Measurements from ENCODE around the gene GC.

GC gene

DNA sequence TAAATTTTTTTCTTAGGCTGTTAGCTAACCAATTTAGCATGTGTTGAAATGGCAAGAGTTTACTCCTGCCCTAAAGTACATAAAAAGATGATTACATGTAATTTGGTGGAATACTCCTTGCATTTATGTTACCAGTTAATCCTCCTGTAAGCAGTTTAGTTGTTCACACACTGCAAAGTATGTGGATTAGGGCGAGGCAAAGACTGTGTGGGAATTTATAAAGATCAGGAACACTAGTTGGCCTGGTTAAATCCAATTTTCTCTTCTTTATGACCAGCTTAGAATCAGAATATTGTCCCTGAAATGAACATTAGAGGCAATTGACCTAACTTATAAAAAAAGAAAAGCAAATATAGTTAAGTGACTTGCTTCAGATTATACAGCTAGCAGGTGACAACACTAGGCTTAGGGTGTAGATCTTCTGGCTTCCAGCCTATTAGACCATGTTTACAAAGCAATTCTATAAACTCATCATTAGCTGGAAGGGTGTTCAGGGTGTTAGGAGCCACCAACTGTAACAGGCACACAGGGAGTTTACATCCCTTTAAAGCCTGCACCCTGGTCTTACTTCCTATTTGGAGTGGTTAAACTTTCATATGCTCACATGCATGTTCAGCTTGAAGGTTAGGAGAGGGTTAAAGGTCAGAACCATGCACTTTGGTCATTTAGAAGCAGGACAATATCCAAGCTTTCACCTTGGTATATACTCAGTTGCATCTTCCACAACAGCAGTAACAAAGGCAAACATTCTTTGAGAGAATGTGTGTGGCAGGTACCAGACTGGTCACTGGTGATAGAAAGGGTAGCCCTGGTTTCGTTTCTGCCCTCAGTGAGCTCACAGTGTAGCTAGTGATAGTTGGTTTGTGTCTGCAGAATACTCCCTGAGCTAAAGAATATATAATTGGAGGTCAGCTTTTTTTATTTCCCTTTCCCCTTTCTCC is 72.6 kb downstream of the GC start:
- no peak for TF ChIP-seq CTCF (IDR thresholded peaks at IDR 0.05; ENCODE audit: control extremely low read depth, extremely low read depth, low read depth, missing control alignments)
- CTCF ChIA-PET, result interaction anchor here (1.0 to 2.9 kb wide), 8 partner anchors 10 to 1110 kb away, joined by 3 to 27 read pairs (median 6); no protein-coding TSS in a partner anchor
- POLR2A ChIA-PET, result no interaction called here

GRCh38 chr4:71709961-71710360 is 73.9 kb downstream of the GC start:
- POLR2A ChIA-PET, result no interaction called here
- no peak for DNase-seq (ENCODE audit: extremely low spot score)
- CTCF ChIA-PET, result interaction anchor here (1.0 to 2.9 kb wide), 4 partner anchors 9 to 527 kb away, joined by 3 to 15 read pairs (median 6); no protein-coding TSS in a partner anchor
- no peak for TF ChIP-seq CTCF (IDR thresholded peaks at IDR 0.05; ENCODE audit: control extremely low read depth, extremely low read depth, low read depth, missing control alignments)

More for the DNA sequence above, 72.6 kb downstream of the GC start:
- no peak for DNase-seq (ENCODE audit: extremely low spot score)

DNA sequence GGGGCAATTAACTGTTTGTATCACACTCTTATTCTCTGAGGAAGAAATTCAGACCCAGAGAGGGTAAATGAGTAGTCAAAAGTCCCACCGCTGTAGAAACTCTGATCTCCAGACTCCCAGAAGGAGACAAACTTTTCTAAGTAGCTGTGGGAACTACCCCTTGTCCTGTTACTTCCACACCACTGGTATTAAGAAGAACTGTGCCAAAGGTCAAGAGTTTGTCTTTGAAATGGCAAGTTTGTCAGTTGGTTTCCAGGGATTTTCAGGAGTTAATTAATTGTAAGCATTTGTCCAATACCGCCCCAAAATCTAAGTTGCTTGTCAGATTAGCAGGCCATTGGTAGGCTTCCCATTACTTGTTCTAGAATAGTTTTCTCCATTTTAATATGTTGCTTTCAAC is 85.7 kb downstream of the GC start:
- DNase-seq (ENCODE audit: extremely low spot score), result no peak
- TF ChIP-seq CTCF (IDR thresholded peaks at IDR 0.05; ENCODE audit: control extremely low read depth, extremely low read depth, low read depth, missing control alignments), result no peak
- ChIA-PET POLR2A (no interaction called here), CTCF (interaction anchor here (1.1 to 1.2 kb wide), 2 partner anchors 13 to 428 kb away, joined by 3 read pairs; no protein-coding TSS in a partner anchor)

DNA sequence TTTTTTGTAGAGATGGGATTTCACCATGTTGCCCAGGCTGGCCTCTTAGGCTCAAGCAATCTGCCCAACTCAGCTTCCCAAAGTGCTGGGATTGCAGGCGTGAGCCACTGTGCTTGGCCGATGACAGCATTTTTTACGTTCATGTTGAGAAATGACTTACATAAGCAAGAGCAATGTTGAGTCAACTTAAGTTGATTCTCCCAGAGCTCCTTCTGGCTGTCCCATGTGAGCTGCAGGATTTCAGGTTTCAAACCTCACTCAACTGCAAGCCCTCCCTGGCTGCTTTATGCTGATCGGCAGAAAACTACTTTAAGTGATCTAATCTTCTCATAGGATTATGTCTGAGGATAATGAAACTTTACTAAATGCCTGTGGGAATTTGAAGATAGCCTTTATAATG is 86.8 kb downstream of the GC start:
- no peak for TF ChIP-seq CTCF (IDR thresholded peaks at IDR 0.05; ENCODE audit: control extremely low read depth, extremely low read depth, low read depth, missing control alignments)
- CTCF ChIA-PET, result interaction anchor here (1.2 kb wide), 1 partner anchor 14 kb away, joined by 3 read pairs; no protein-coding TSS in a partner anchor
- no peak for DNase-seq (ENCODE audit: extremely low spot score)
- POLR2A ChIA-PET, result no interaction called here

DNA sequence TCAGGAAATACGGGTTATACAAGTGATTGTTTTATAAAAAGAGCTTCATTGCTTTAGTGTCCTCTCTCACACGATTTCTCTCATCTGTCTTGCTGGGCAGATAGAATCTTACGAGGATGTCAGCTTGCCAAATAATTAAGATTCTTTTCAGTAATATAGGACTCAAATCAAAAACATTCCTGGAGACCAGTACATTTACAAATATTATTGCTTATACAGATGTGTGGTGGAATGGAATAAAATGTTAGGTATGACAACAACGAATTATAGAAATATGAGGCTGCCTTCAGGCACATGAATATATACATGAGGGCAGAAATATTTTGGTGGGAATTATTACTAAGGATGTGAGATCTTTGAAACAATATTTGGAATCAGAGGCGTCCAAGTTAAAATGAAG is 88.9 kb downstream of the GC start:
- no peak for DNase-seq (ENCODE audit: extremely low spot score)
- no peak for TF ChIP-seq CTCF (IDR thresholded peaks at IDR 0.05; ENCODE audit: control extremely low read depth, extremely low read depth, low read depth, missing control alignments)
- ChIA-PET CTCF (interaction anchor here (1.7 kb wide), 1 partner anchor 12 kb away, joined by 4 read pairs; no protein-coding TSS in a partner anchor), POLR2A (no interaction called here)

GRCh38 chr4:71692963-71693362 is 90.9 kb downstream of the GC start:
- no peak for TF ChIP-seq CTCF (IDR thresholded peaks at IDR 0.05; ENCODE audit: control extremely low read depth, extremely low read depth, low read depth, missing control alignments)
- POLR2A ChIA-PET, result no interaction called here
- no peak for DNase-seq (ENCODE audit: extremely low spot score)
- CTCF ChIA-PET, result interaction anchor here (1.4 to 2.2 kb wide), 3 partner anchors 9 to 464 kb away, joined by 3 to 6 read pairs (median 3); no protein-coding TSS in a partner anchor

Data from GM10248 (cell line).